Astrocyte (in vitro differentiated cells and primary cell): ENCODE data around the gene ASB2.

Experiments
- CTCF ChIP-seq: IDR thresholded peaks from 2 replicates; pipeline ENCODE4 v1.5.1; 2011; ENCODE audit warnings: low read depth, mild to moderate bottlenecking, inconsistent platforms, low read length, moderate library complexity; ENCODE audit not compliant: insufficient read depth
- EZH2 ChIP-seq: IDR thresholded peaks from 2 replicates; pipeline ENCODE4 v1.6.1; 2012; ENCODE audit warnings: mild to moderate bottlenecking, low read length, inconsistent platforms; ENCODE audit not compliant: insufficient read depth

DNA sequence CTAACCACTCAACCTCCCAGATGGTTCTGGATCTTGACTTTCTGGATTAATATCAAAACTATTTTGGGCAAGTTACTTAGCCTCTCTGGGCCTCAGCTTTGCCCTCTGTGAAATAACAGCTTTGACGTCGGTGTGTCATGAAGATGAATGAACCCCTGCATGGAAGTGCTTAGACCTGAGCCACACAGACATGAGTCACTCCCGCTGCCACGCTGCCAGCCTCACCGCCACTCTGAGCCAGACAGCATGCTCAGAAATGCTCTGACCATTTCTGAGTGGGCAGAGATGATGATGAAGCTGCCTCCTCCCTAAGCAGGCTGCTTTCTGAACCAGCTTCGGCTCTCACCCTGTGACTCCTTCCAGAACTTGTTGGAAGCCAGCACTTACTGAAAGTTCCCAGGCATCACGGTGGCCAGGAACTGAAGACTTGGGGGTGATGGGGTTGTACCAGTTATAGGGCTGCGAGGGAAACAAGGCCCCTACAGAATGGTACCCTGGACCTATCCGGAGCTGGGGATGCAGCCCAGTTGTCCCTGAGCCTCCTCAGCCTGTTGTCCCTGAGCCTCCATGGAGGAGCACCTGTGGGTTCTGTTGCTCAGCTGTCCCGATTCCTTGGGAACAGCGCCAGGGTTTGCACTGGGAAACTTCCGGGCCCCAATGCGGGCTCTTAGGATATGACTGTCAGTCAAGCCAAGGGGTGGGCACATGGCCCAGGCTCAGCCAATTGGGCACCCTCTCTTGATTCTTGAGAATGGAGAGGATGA is 18.7 kb upstream of the ASB2 start:
- TF ChIP-seq CTCF: no peak
- TF ChIP-seq EZH2: no peak
